Smooth muscle cell (in vitro differentiated cells): ENCODE measurements around the gene GPR157. TPM values are rescaled to one million over a fixed set of nuclear protein-coding genes. Genes with fewer than 3 reads are reported as not detected.

ENCODE experiments used
- DNase-seq: peaks from one replicate; lab custom pipeline; 2025; ENCODE audit not compliant: unreplicated experiment; lab: John Stamatoyannopoulos, UW
- H2AFZ ChIP-seq: fragments of 200-600 bp; sonication (generic); 2 replicates; pipeline ENCODE4 v1.6.0; 2016; ENCODE audit warnings: antibody characterized with exemption, low read depth, mild to moderate bottlenecking
- H3F3A ChIP-seq: fragments of 200-600 bp; sonication (generic); 2 replicates; pipeline ENCODE4 v1.6.0; 2017; ENCODE audit warnings: antibody characterized with exemption, low read depth
- H3K27ac ChIP-seq: fragments of 200-600 bp; sonication (generic); 2 replicates; pipeline ENCODE4 v1.5.1; 2016; ENCODE audit warnings: low read depth, mild to moderate bottlenecking
- H3K27me3 ChIP-seq: fragments of 200-600 bp; sonication (generic); 2 replicates; pipeline ENCODE4 v1.6.1; 2016; ENCODE audit warnings: low read depth, mild to moderate bottlenecking
- H3K36me3 ChIP-seq: fragments of 200-600 bp; sonication (generic); 2 replicates; pipeline ENCODE4 v1.5.1; 2016; ENCODE audit warnings: low read depth
- H3K4me1 ChIP-seq: fragments of 200-600 bp; sonication (generic); 2 replicates; pipeline ENCODE4 v1.5.1; 2016; ENCODE audit warnings: low read depth
- H3K4me2 ChIP-seq: fragments of 200-600 bp; sonication (generic); 2 replicates; pipeline ENCODE4 v1.6.0; 2016; ENCODE audit warnings: mild to moderate bottlenecking
- H3K4me3 ChIP-seq: fragments of 200-600 bp; sonication (generic); 2 replicates; pipeline ENCODE4 v1.5.1; 2016; ENCODE audit warnings: mild to moderate bottlenecking
- H3K79me2 ChIP-seq: fragments of 200-600 bp; sonication (generic); 2 replicates; pipeline ENCODE4 v1.6.0; 2016; ENCODE audit warnings: low read depth, mild to moderate bottlenecking
- H3K9ac ChIP-seq: fragments of 200-600 bp; sonication (generic); 2 replicates; pipeline ENCODE4 v1.6.0; 2016; ENCODE audit warnings: low read depth
- H3K9me3 ChIP-seq: fragments of 200-600 bp; sonication (generic); replicated peaks from 2 replicates; pipeline ENCODE4 v1.5.1; 2016; ENCODE audit warnings: low read depth
- H4K20me1 ChIP-seq: fragments of 200-600 bp; sonication (generic); 2 replicates; pipeline ENCODE4 v1.6.0; 2016; ENCODE audit warnings: low read depth
- CTCF ChIP-seq: fragments of 200-600 bp; sonication (generic); IDR thresholded peaks from 2 replicates; pipeline ENCODE4 v1.5.1; 2017; ENCODE audit warnings: borderline replicate concordance, mild to moderate bottlenecking, antibody characterized with exemption; ENCODE audit not compliant: insufficient read depth, poor library complexity, severe bottlenecking
- WGBS: methylation state at CpG from one replicate; pipeline ENCODE4 v1.1.7; 2016; ENCODE audit warnings: low lambda C conversion rate; 5-methylcytosine and 5-hydroxymethylcytosine counted together
- polyA plus RNA-seq: library from polyadenylated mRNA; unstranded; fragments of >200 nt; fragmentation: Nextera tagmentation; extraction: Ambion mirVana; gene quantifications from 2 replicates; pipeline ENCODE4 v1.2.1, GENCODE V29; 2016
- total RNA-seq: library from RNA; depleted of rRNA; stranded (reverse); fragments of >200 nt; gene quantifications from 2 replicates; pipeline ENCODE4 v1.2.3, GENCODE V29; 2014

GPR157 gene
- total and polyA plus RNA-seq, 2 experiments from 2014 or later, result 1.6 to 2.8 TPM

- H3K4me2 ChIP-seq, result no peak overlapping the region
- no peaks in the 10 kb centered on the region for H4K20me1 ChIP-seq
- no peak for DNase-seq
- no peak for TF ChIP-seq CTCF
- H3K27ac ChIP-seq, result peak overlapping the region; percentile 49
- H3K27me3 ChIP-seq, result no peaks in the 10 kb centered on the region
- no peaks in the 10 kb centered on the region for H3K36me3 ChIP-seq
- H3K4me1 ChIP-seq, result no peaks in the 10 kb centered on the region
- no peak overlapping the region for H3K9ac ChIP-seq
- no peaks in the 10 kb centered on the region for H3K79me2 ChIP-seq
- no peak overlapping the region for H2AFZ ChIP-seq
- no peaks in the 10 kb centered on the region for H3K9me3 ChIP-seq
- H3K4me3 ChIP-seq, result no peak overlapping the region
- 61% methylated on average over 8 of the region's 8 CpGs for WGBS
- peaks cover 5% of the 10 kb centered on the region for H3F3A ChIP-seq
These were observed 28.3 kb downstream of the GPR157 start for GRCh38 chr1:9100471-9101043.

- Histone ChIP-seq H3K27ac (no peak overlapping the region), H3K9me3 (no peaks in the 10 kb centered on the region), H4K20me1 (no peaks in the 10 kb centered on the region), H2AFZ (no peak overlapping the region), H3K79me2 (no peaks in the 10 kb centered on the region), H3K27me3 (no peaks in the 10 kb centered on the region), H3K4me2 (no peak overlapping the region), H3F3A (peaks cover 5% of the 10 kb centered on the region), H3K4me3 (no peak overlapping the region), H3K4me1 (no peaks in the 10 kb centered on the region), H3K9ac (no peak overlapping the region), H3K36me3 (no peaks in the 10 kb centered on the region)
- WGBS, result 94% methylated on average over 7 of the region's 7 CpGs
- no peak for TF ChIP-seq CTCF
- DNase-seq, result no peak
These were observed 29.3 kb downstream of the GPR157 start for GRCh38 chr1:9099555-9099954.

GRCh38 chr1:9097947-9098705, 30.8 kb downstream of the GPR157 start:
- Histone ChIP-seq H3F3A (peaks cover 5% of the 10 kb centered on the region), H2AFZ (no peak overlapping the region), H3K9me3 (no peaks in the 10 kb centered on the region), H3K9ac (no peak overlapping the region), H3K4me1 (no peaks in the 10 kb centered on the region), H3K36me3 (no peaks in the 10 kb centered on the region), H3K4me2 (no peak overlapping the region), H3K27ac (no peak overlapping the region), H3K4me3 (no peak overlapping the region), H4K20me1 (no peaks in the 10 kb centered on the region), H3K27me3 (no peaks in the 10 kb centered on the region), H3K79me2 (no peaks in the 10 kb centered on the region)
- no peak for TF ChIP-seq CTCF
- DNase-seq, result no peak
- 85% methylated on average over 13 of the region's 13 CpGs for WGBS
